ENCODE results near the gene LRIG3. TPM values are rescaled to one million over a fixed set of nuclear protein-coding genes. Genes with fewer than 3 reads are reported as not detected.

The LRIG3 gene
- total and polyA plus RNA-seq, 12 donors = 1.1 to 24.1 (median 3.5) TPM

DNA sequence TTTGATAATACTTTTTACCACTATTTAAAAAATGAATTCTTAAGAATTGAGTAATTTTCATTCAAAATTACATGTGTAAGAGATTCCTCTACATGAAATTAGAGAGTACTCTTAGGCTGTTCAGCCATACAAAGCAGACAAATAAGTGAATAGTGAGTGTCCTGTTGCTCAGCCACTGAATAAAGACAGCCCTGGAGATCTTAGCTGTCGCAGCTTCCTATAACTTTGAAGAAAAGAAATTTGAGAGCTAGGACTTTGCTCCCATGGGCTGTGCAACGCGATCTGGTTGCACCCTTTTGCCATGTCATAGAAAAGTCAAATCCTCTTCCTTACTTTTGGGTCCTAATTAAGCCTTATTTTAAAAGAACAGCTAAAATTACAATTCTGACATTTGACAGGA lies 40.9 kb upstream of the LRIG3 start:
- no peaks in the 10 kb centered on the region for H3K27me3 ChIP-seq
- no peaks in the 10 kb centered on the region for H3K4me1 ChIP-seq (replicated peaks in 1 of 2)
- no peak overlapping the region for H3K27ac ChIP-seq
- no peaks in the 10 kb centered on the region for H3K36me3 ChIP-seq (replicated peaks in 1 of 2)
- whole genome bisulfite sequencing, 4 donors = 70 to 77% (median 72%) methylated on average over 3 of the region's 3 CpGs
- TF ChIP-seq POLR2A (IDR thresholded peaks at IDR 0.05) = no peak
- no peak for TF ChIP-seq CTCF (IDR thresholded peaks at IDR 0.05)
- no peaks in the 10 kb centered on the region for H3K9me3 ChIP-seq (replicated peaks in 1 of 3)
- intact Hi-C loops (cut with DNase I) = no loop called here
- no peak for DNase-seq
- H3K4me3 ChIP-seq = no peak overlapping the region

GRCh38 chr12:58959639-58960300 lies 39.5 kb upstream of the LRIG3 start:
- Histone ChIP-seq H3K4me3 (no peak overlapping the region), H3K9me3 (replicated peaks in 1 of 3) (no peaks in the 10 kb centered on the region), H3K27me3 (no peaks in the 10 kb centered on the region), H3K36me3 (replicated peaks in 1 of 2) (no peaks in the 10 kb centered on the region), H3K27ac (no peak overlapping the region), H3K4me1 (replicated peaks in 1 of 2) (no peaks in the 10 kb centered on the region)
- intact Hi-C loops (cut with DNase I) = no loop called here
- no peak for DNase-seq
- TF ChIP-seq POLR2A (IDR thresholded peaks at IDR 0.05) (no peak), CTCF (IDR thresholded peaks at IDR 0.05) (no peak)
- 79 to 91% (median 86%) methylated on average over 1 of the region's 1 CpG for WGBS, 4 donors

DNA sequence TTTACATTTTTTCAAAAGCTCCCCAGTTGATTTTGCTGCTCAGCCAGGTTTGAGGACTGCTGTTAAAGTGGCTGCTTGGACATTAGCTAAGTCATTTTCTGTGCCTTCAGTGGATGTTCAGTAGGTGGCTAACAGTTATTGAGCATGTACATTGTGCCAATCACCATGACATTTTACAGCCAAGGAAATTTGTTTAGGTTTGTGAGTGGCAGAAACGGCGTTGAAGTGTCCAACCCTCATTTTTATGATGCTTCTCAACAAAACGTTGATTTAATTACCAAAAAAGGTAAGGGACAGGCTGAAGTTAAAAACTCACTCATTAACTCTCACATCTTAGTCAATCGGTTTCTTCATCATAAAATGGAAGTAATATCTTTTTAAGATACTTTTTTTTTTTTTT lies 37.0 kb upstream of the LRIG3 start:
- no peak for TF ChIP-seq CTCF (IDR thresholded peaks at IDR 0.05)
- TF ChIP-seq POLR2A (IDR thresholded peaks at IDR 0.05) = no peak
- intact Hi-C loops (cut with DNase I) = no loop called here

GRCh38 chr12:58955849-58956248 lies 35.5 kb upstream of the LRIG3 start:
- H3K27me3 ChIP-seq = no peaks in the 10 kb centered on the region
- H3K27ac ChIP-seq = no peak overlapping the region
- WGBS, 4 donors = 67 to 72% (median 71%) methylated on average over 1 of the region's 1 CpG
- H3K36me3 ChIP-seq (replicated peaks in 1 of 2) = no peaks in the 10 kb centered on the region
- no peak overlapping the region for H3K4me3 ChIP-seq
- TF ChIP-seq POLR2A (IDR thresholded peaks at IDR 0.05) (no peak), CTCF (IDR thresholded peaks at IDR 0.05) (no peak)
- DNase-seq = no peak
- H3K9me3 ChIP-seq (replicated peaks in 1 of 3) = no peaks in the 10 kb centered on the region
- H3K4me1 ChIP-seq (replicated peaks in 1 of 2) = no peaks in the 10 kb centered on the region
- intact Hi-C loops (cut with DNase I) = no loop called here

More for the DNA sequence above, 37.0 kb upstream of the LRIG3 start:
- no peak overlapping the region for H3K27ac ChIP-seq
- no peak overlapping the region for H3K4me3 ChIP-seq
- H3K4me1 ChIP-seq (replicated peaks in 1 of 2) = no peaks in the 10 kb centered on the region
- DNase-seq = no peak
- H3K9me3 ChIP-seq (replicated peaks in 1 of 3) = no peaks in the 10 kb centered on the region
- H3K27me3 ChIP-seq = no peaks in the 10 kb centered on the region
- 75 to 87% (median 80%) methylated on average over 4 of the region's 4 CpGs for WGBS, 4 donors
- H3K36me3 ChIP-seq (replicated peaks in 1 of 2) = no peaks in the 10 kb centered on the region

Measured in adrenal gland (tissue), 12 donors.